ENCODE results near the gene TEAD4. TPM values are rescaled to one million over a fixed set of nuclear protein-coding genes. Genes with fewer than 3 reads are reported as not detected.
A peak's percentile ranks its signal among the peaks of the same experiment; 100 is the strongest.

The TEAD4 gene
- total RNA-seq, 1 donor from 2014 or later: 120 TPM

DNA sequence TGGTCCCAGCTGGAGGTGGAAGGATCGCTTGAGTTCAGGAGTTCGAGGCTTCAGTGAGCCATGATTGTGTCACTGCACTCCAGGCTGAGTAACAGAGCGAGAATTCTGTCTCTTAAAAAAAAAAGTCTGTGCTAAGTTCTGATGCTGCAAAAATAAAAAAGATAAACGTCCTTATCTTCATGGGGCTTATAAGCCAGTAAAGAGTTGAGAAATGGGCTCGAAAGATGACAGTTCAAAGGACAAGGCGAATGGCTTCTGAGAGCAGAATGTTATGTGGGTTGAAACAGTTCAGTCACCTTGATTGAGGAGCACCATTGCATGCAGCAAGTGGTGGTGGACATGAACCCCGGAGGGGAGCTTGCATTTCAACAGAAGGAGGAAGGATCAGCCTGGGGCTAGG is 122.7 kb downstream of the TEAD4 start:
- Mint-ChIP-seq H3K9me3 (ENCODE audit: unreplicated experiment) (no peaks in the 10 kb centered on the region), H3K36me3 (ENCODE audit: low read depth, unreplicated experiment) (peaks cover 34% of the 10 kb centered on the region), H3K4me1 (ENCODE audit: unreplicated experiment) (peaks cover 50% of the 10 kb centered on the region), H3K27me3 (ENCODE audit: unreplicated experiment) (peaks cover 15% of the 10 kb centered on the region), H3K4me3 (ENCODE audit: unreplicated experiment) (peak overlapping the region; percentile 68), H3K27ac (ENCODE audit: unreplicated experiment) (peak overlapping the region; percentile 94)
- TF ChIP-seq, protein P1, sequence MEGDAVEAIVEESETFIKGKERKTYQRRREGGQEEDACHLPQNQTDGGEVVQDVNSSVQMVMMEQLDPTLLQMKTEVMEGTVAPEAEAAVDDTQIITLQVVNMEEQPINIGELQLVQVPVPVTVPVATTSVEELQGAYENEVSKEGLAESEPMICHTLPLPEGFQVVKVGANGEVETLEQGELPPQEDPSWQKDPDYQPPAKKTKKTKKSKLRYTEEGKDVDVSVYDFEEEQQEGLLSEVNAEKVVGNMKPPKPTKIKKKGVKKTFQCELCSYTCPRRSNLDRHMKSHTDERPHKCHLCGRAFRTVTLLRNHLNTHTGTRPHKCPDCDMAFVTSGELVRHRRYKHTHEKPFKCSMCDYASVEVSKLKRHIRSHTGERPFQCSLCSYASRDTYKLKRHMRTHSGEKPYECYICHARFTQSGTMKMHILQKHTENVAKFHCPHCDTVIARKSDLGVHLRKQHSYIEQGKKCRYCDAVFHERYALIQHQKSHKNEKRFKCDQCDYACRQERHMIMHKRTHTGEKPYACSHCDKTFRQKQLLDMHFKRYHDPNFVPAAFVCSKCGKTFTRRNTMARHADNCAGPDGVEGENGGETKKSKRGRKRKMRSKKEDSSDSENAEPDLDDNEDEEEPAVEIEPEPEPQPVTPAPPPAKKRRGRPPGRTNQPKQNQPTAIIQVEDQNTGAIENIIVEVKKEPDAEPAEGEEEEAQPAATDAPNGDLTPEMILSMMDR (IDR thresholded peaks at IDR 0.05; ENCODE audit: unreplicated experiment): no peak
- no peak for DNase-seq (ENCODE audit: low spot score)

- H3K36me3 Mint-ChIP-seq (ENCODE audit: low read depth, unreplicated experiment): peaks cover 40% of the 10 kb centered on the region
- no peaks in the 10 kb centered on the region for H3K9me3 Mint-ChIP-seq (ENCODE audit: unreplicated experiment)
- peaks cover 15% of the 10 kb centered on the region for H3K27me3 Mint-ChIP-seq (ENCODE audit: unreplicated experiment)
- TF ChIP-seq, protein P1 (IDR thresholded peaks at IDR 0.05; ENCODE audit: unreplicated experiment): no peak
- peak overlapping the region; percentile 94 for H3K27ac Mint-ChIP-seq (ENCODE audit: unreplicated experiment)
- peak overlapping the region; percentile 81 for H3K4me3 Mint-ChIP-seq (ENCODE audit: unreplicated experiment)
- no peak for DNase-seq (ENCODE audit: low spot score)
- H3K4me1 Mint-ChIP-seq (ENCODE audit: unreplicated experiment): peaks cover 48% of the 10 kb centered on the region
These were observed 124.2 kb downstream of the TEAD4 start for GRCh38 chr12:3083241-3083920.

- peaks cover 40% of the 10 kb centered on the region for H3K36me3 Mint-ChIP-seq (ENCODE audit: low read depth, unreplicated experiment)
- H3K4me1 Mint-ChIP-seq (ENCODE audit: unreplicated experiment): peaks cover 45% of the 10 kb centered on the region
- peak overlapping the region; percentile 19 for H3K4me3 Mint-ChIP-seq (ENCODE audit: unreplicated experiment)
- H3K9me3 Mint-ChIP-seq (ENCODE audit: unreplicated experiment): no peaks in the 10 kb centered on the region
- TF ChIP-seq, protein P1 (IDR thresholded peaks at IDR 0.05; ENCODE audit: unreplicated experiment): no peak
- peak overlapping the region; percentile 94 for H3K27ac Mint-ChIP-seq (ENCODE audit: unreplicated experiment)
- H3K27me3 Mint-ChIP-seq (ENCODE audit: unreplicated experiment): peaks cover 15% of the 10 kb centered on the region
- DNase-seq (ENCODE audit: low spot score): no peak
These were observed 124.7 kb downstream of the TEAD4 start for GRCh38 chr12:3083921-3084347.

GRCh38 chr12:3084742-3085141 is 125.5 kb downstream of the TEAD4 start:
- TF ChIP-seq, protein P1 (IDR thresholded peaks at IDR 0.05; ENCODE audit: unreplicated experiment): no peak
- no peak for DNase-seq (ENCODE audit: low spot score)
- Mint-ChIP-seq H3K4me1 (ENCODE audit: unreplicated experiment) (peaks cover 45% of the 10 kb centered on the region), H3K36me3 (ENCODE audit: low read depth, unreplicated experiment) (peaks cover 40% of the 10 kb centered on the region), H3K27ac (ENCODE audit: unreplicated experiment) (no peak overlapping the region), H3K9me3 (ENCODE audit: unreplicated experiment) (no peaks in the 10 kb centered on the region), H3K27me3 (ENCODE audit: unreplicated experiment) (peaks cover 15% of the 10 kb centered on the region), H3K4me3 (ENCODE audit: unreplicated experiment) (peak overlapping the region; percentile 19)

GRCh38 chr12:3085341-3086139 is 126.3 kb downstream of the TEAD4 start:
- H3K4me1 Mint-ChIP-seq (ENCODE audit: unreplicated experiment): peaks cover 50% of the 10 kb centered on the region
- TF ChIP-seq, protein P1 (IDR thresholded peaks at IDR 0.05; ENCODE audit: unreplicated experiment): no peak
- H3K9me3 Mint-ChIP-seq (ENCODE audit: unreplicated experiment): no peaks in the 10 kb centered on the region
- peak overlapping the region; percentile 75 for H3K27ac Mint-ChIP-seq (ENCODE audit: unreplicated experiment)
- peak overlapping the region; percentile 37 for H3K4me3 Mint-ChIP-seq (ENCODE audit: unreplicated experiment)
- DNase-seq (ENCODE audit: low spot score): no peak
- H3K27me3 Mint-ChIP-seq (ENCODE audit: unreplicated experiment): peaks cover 15% of the 10 kb centered on the region
- H3K36me3 Mint-ChIP-seq (ENCODE audit: low read depth, unreplicated experiment): peaks cover 40% of the 10 kb centered on the region
